G401 (cell line): ENCODE measurements around the gene IL1B. TPM values are rescaled to one million over a fixed set of nuclear protein-coding genes. Genes with fewer than 3 reads are reported as not detected.

ENCODE experiments used
- DNase-seq: peaks from one replicate; pipeline ENCODE4 v3.0.0-alpha.2; 2015; ENCODE audit warnings: low spot score
- in situ Hi-C: cut with HindIII; loops from 2 replicates; pipeline ENCODE4 v1.10.0; 2016; ENCODE audit warnings: low sequenced_read_pairs, mixed read lengths
- total RNA-seq: library from RNA; depleted of rRNA; stranded (reverse); fragments of >200 nt; shearing (Covaris generic); gene quantifications from 2 replicates; pipeline ENCODE4 v1.2.3, GENCODE V29; 2014

IL1B gene
- total RNA-seq, 1 experiment from 2014 or later, result not detected

DNA sequence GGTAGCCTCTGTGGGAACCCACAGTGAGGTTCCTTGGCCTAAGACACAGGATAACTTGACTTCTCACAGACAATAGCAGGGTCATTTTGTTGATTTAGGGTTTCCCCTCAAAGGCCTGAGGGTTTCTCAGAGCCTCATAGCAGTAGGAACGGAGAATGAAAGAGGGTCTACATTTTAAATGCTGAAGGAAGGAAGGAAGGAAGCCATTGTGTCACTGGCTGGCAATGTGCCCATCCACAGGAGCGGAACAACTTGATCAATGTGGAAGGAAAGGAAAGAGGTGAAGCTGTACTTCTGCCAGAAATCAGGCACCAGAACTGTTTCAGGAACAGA, 5.1 kb downstream of the IL1B start:
- in situ Hi-C loops, result no loop called here
- no peak for DNase-seq

GRCh38 chr2:112830682-112831512, 5.7 kb downstream of the IL1B start:
- in situ Hi-C loops, result no loop called here
- no peak for DNase-seq

- DNase-seq, result no peak
- in situ Hi-C loops, result no loop called here
These were observed 6.5 kb downstream of the IL1B start for GRCh38 chr2:112829961-112830681.

DNA sequence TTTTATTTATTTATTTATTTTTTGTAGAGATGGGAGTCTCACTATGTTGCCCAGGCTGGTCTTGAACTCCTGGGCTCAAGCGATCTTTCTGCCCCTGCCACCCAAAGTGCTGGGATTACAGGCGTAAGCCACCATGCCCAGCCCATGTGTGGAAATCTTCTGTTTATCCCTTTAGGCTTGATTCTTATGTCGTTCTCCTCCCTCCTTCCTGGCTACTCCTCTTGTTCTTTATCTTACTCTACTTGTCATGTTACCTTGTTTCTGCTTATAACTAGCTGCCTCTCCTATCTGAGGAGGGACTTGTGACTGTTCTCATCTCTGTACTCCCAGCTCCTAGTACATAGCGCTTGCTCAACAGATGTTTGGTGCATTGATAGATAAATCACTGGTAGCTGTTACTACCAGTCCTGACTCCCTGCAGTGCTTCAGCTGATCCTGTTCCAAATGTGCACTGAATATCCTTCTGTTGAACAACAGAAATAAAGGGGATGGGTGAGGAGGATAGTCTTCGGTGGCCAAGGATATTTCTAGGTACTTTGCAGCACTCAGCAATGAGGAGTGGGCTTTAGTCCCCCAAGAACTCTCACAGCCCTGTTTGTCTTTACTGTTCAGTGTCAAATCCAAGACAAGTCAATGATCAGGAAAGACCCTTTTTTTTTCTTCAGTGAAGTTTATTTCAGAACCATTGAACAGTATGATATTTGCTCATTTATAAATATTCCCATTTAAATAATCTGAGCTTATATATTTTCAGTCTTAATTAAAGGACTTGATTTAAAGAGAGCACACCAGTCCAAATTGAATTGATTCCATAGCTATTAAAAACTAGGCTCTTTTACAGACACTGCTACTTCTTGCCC, 7.2 kb downstream of the IL1B start:
- no peak for DNase-seq
- in situ Hi-C loops, result no loop called here

DNA sequence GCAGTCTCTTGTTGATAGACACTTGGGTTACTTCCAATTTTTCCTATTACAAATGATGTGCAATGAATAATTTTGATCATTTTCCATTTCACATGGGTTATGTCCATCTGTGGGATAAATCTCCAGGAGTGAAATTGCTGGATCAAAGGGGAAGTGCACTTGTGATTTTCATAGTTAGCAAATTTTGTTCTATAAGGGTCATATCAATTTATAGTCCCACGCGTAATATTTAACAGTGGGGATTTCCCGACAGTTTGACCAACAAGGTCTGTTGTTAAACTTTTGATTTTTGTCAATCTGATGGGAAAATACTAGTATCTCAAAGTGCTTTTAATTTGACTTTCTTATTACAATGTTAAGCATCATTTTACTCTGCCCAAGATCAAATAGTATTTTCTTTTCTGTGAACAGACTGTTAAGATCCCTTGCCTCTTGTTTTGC, 8.3 kb downstream of the IL1B start:
- in situ Hi-C loops, result no loop called here
- DNase-seq, result no peak

GRCh38 chr2:112827604-112828185, 8.9 kb downstream of the IL1B start:
- no peak for DNase-seq
- in situ Hi-C loops, result no loop called here

DNA sequence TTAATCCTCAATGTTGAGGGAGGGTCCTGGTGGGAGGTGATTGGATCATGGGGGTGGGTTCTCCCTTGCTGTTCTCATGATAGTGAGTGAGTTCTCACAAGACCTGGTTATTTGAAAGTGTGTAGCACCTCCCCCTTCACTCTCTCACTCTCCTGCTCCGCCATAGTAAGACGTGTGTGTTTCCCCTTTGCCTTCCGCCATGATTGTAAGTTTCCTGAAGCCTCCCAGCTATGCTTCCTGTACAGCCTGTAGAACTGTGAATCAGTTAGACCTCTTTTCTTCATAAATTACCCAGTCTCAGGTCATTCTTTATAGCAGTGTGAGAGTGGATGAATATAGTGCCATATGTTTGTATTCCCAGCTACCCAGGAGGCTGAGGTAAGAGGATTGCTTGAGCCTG, 9.6 kb downstream of the IL1B start:
- no peak for DNase-seq
- in situ Hi-C loops, result no loop called here

DNA sequence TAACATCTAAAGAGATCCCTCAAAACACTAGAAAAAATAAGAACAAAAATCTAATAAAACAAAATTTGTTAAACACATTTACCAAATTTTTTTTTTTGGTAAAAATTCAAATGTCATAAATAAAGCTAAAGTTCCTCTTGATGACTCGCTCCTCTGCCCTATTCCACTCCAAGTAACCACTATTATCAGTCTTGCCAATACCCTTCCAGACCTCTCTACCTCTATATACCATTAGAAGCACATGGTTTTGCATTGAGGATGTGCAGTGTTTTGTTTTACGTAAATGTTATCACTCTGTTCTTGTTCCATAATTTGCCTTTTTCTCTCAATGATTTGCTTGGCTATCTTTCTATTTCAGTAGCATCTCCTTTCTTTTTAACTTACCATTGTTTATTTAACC, 10.9 kb downstream of the IL1B start:
- no peak for DNase-seq
- in situ Hi-C loops, result no loop called here

- no peak for DNase-seq
- in situ Hi-C loops, result no loop called here
These were observed 11.9 kb downstream of the IL1B start for GRCh38 chr2:112824694-112825085.

DNA sequence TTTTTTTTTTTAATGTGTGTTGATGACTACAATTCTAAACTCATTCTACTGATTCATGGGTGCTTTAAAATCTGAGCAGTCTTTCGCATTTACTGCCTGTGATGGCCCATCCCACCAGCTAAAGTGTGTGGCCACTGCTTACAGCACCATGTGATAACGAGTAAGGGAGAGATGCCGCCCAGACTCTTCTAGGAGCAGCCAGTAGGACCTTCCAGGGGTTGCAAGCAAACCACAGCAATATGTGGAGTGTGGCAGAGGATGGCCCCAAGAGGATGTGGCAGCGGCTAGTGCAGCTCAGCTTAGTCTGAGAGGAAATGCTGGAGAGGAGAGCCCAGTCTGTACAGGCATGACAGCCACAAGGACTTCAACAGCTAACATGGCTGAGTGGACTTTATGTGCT, 14.9 kb downstream of the IL1B start:
- in situ Hi-C loops, result no loop called here
- DNase-seq, result no peak

- DNase-seq, result no peak
- in situ Hi-C loops, result no loop called here
These were observed 15.4 kb downstream of the IL1B start for GRCh38 chr2:112821142-112821541.

- in situ Hi-C loops, result no loop called here
These were observed 16.2 kb downstream of the IL1B start for GRCh38 chr2:112820343-112820742.

DNA sequence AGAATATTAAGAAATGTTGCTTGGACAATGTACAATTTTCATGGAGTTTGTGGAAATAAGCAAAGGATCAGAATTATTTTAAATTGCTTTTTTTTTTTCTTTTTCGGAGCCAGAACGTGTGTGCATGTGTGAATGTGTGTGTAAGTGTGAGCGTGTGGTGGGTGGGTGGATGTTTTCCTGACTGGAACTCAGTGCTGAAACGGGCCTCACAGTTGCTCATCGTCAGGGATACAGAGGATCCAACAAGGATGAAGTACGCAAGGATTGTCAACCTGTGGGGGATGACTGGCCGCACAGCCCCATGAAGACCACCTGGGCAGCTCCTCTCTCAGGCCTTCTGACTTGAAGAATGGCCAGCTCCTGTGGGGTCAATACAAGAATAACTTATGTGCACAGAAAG, 17.5 kb downstream of the IL1B start:
- in situ Hi-C loops, result no loop called here
- DNase-seq, result no peak

More at GRCh38 chr2:112820343-112820742, 16.2 kb downstream of the IL1B start:
- no peak for DNase-seq

DNA sequence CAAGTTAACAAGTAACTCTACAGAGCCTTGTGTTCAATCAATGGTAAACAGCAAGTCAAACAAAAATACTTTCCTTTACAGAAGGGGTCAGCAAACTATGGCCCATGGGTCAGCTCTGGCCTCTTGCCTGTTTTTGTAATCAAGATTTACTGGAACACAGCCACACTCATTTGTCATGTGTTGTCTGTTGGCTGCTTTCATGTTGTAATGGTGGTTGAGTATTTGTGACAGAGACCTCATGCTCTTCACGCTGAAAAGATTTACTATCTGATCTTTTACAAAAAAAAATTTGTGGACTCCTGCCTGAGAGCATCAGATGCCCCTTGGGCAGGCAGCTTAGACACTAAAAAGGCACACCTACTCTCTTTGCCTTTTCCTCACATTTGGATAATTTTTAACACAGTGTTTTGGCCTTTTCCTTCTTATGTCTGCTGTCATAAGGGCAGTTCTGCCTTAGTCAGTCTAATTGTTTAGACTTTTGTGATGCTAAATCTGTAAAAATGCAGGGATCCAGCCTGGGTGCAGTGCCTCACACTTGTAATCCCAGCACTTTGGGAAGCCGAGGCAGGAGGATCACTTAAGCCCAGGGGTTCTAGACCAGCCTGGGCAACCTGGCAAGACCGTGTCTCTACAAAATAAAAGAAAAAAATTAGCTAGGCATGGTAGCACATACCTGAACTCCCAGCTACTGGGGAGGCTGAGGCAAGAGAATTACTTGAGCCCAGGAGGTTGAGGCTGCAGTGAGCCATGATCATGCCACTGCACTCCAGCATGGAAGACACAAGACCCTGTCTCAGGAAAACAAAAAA, 18.3 kb downstream of the IL1B start:
- no peak for DNase-seq
- in situ Hi-C loops, result no loop called here

DNA sequence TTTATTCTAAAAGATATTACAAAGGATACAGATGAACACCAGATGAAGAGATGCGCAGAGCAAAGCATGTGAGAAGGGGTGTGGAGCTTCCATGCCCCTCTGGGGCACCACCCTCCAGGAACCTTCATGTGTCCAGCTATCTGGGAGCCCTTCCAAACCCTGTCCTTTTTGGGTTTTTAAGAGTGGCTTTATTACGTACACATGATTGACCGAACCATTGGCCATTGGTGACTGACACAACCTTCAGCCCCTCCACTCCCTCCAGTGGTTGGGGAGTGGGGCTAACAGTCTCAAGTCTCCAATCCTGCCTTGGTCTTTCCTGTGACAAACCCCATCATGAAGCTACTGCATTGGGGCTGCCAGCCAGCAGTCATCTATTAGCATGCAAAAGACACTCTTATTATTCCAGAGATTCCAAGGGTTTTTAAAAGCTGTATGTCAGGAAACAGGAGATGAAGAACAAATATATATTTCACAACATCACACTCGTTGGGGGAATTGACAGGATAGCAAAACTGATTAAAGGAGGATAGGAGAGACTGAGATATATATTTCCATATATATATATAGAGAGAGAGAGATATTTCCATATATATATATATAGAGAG, 19.4 kb downstream of the IL1B start:
- in situ Hi-C loops, result no loop called here
- DNase-seq, result no peak

- DNase-seq, result no peak
- in situ Hi-C loops, result no loop called here
These were observed 22.3 kb downstream of the IL1B start for GRCh38 chr2:112814278-112814677.

DNA sequence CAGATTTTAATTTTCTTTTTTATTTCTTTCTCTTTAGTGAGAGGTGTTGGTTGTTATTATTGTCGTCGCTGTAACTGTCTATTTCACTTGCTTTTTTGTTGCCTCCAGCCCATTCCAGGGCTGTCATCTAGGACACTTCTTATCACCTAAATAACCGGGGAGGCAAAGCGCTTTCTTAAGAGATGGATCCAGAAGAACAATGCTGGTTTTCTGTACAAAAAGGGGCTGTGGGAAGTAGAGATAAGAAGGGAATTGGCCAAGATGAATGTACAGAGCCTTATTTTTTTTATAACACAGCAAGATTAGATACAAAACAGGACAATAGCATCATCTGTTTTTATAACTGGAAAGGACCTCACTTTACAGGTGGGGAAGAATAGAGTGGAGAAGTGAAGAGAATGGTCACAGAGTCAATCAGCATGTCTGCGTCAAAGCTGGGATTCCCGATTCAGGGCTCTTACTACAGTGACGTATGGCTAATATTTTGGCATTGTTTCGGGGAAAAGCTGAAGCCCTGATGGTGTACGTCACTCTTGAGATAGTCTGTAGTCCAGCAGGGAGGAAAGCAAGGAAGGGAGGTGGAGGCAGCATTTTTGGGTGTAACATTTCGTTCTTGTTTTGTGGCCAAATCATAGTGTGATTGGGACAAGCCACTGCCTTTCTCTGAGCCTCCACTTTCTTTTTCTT, 23.2 kb downstream of the IL1B start:
- DNase-seq, result no peak
- in situ Hi-C loops, result no loop called here
